CD14-positive monocyte (primary cell): Measurements from ENCODE around the gene KDM2A. TPM values are rescaled to one million over a fixed set of nuclear protein-coding genes. Genes with fewer than 3 reads are reported as not detected.

Source experiments
- DNase-seq, 3 donors: peaks; one replicate each; pipeline ENCODE4 v3.0.0-alpha.2; 2011 to 2022
- H2AFZ ChIP-seq: 2 replicates; pipeline ENCODE4 v1.6.0; 2012; ENCODE audit warnings: mild to moderate bottlenecking, low read depth, low read length, inconsistent platforms; ENCODE audit not compliant: insufficient read depth, poor library complexity, severe bottlenecking
- H3K27ac ChIP-seq, 2 donors: 1 replicate in 1 of 2; 2 replicates in 1 of 2; pipeline ENCODE4 v1.5.1; 2012 to 2013; ENCODE audit warnings: low read length in 2 of 2, control low read depth in 1 of 2, inconsistent platforms in 1 of 2, low read depth in 1 of 2, mild to moderate bottlenecking in 1 of 2
- H3K27me3 ChIP-seq, 2 donors: one replicate each; pipeline versions ENCODE4 v1.6.0 to v1.6.1; 2011 to 2013; ENCODE audit warnings: low read length in 2 of 2; ENCODE audit not compliant: control insufficient read depth in 2 of 2, insufficient read depth in 2 of 2
- H3K36me3 ChIP-seq, 2 donors: replicated peaks in 1 of 2; 1 replicate in 1 of 2; 2 replicates in 1 of 2; pipeline versions ENCODE4 v1.5.1 to v1.6.1; 2012 to 2013; ENCODE audit warnings: low read length in 2 of 2, control low read depth in 1 of 2, inconsistent platforms in 1 of 2, mild to moderate bottlenecking in 1 of 2; ENCODE audit not compliant: insufficient read depth in 2 of 2, control insufficient read depth in 1 of 2
- H3K4me1 ChIP-seq, 2 donors: 1 replicate in 1 of 2; 2 replicates in 1 of 2; pipeline versions ENCODE4 v1.5.1 to v1.6.1; 2012 to 2013; ENCODE audit warnings: low read length in 2 of 2, control low read depth in 1 of 2, inconsistent platforms in 1 of 2, mild to moderate bottlenecking in 1 of 2, moderate library complexity in 1 of 2; ENCODE audit not compliant: insufficient read depth in 2 of 2, control insufficient read depth in 1 of 2
- H3K4me2 ChIP-seq: replicated peaks from 2 replicates; pipeline ENCODE3; 2012; ENCODE audit warnings: low read length, moderate library complexity, mild to moderate bottlenecking; ENCODE audit not compliant: poor library complexity, severe bottlenecking; ENCODE audit errors: extremely low read depth
- H3K4me3 ChIP-seq, 3 experiments: fragments of 200-600 bp in 1 of 3; sonication (generic) in 1 of 3; replicated peaks in 1 of 3; 1 replicate in 2 of 3; 2 replicates in 1 of 3; pipeline ENCODE4 v1.5.1; 2011 to 2013; ENCODE audit warnings: low read length in 3 of 3, mild to moderate bottlenecking in 3 of 3, control low read depth in 2 of 3, low read depth in 2 of 3, inconsistent platforms in 1 of 3, moderate library complexity in 1 of 3
- H3K79me2 ChIP-seq: 2 replicates; pipeline ENCODE4 v1.6.0; 2012; ENCODE audit warnings: mild to moderate bottlenecking, control low read depth, inconsistent platforms, low read length, moderate library complexity; ENCODE audit not compliant: insufficient read depth
- H3K9ac ChIP-seq: 2 replicates; pipeline ENCODE4 v1.6.0; 2017; ENCODE audit warnings: low read length, mild to moderate bottlenecking; ENCODE audit not compliant: insufficient read depth, poor library complexity, severe bottlenecking
- H3K9me3 ChIP-seq, 2 donors: replicated peaks in 1 of 2; 1 replicate in 1 of 2; 2 replicates in 1 of 2; pipeline versions ENCODE4 v1.5.1 to v1.6.1; 2012 to 2013; ENCODE audit warnings: low read length in 2 of 2, control low read depth in 1 of 2; ENCODE audit not compliant: control insufficient read depth in 1 of 2, insufficient read depth in 1 of 2
- H4K20me1 ChIP-seq: 2 replicates; pipeline ENCODE4 v1.6.0; 2012; ENCODE audit warnings: mild to moderate bottlenecking, low read length, control low read depth, moderate library complexity; ENCODE audit not compliant: insufficient read depth
- H3K27ac Mint-ChIP-seq, 7 donors: one replicate each; pipeline ENCODE4 v1.8.0; 2020; ENCODE audit warnings: mild to moderate bottlenecking in 7 of 7, mixed read lengths in 7 of 7, moderate library complexity in 6 of 7, inconsistent platforms in 2 of 7
- H3K27me3 Mint-ChIP-seq, 3 donors: one replicate each; pipeline ENCODE4 v1.8.0; 2021 to 2022; ENCODE audit warnings: low read depth in 3 of 3, mild to moderate bottlenecking in 3 of 3, mixed read lengths in 3 of 3, moderate library complexity in 3 of 3, inconsistent platforms in 1 of 3
- H3K36me3 Mint-ChIP-seq, 2 donors: one replicate each; pipeline ENCODE4 v1.8.0; 2020; ENCODE audit warnings: mixed read lengths in 2 of 2, inconsistent platforms in 1 of 2, mild to moderate bottlenecking in 1 of 2
- H3K4me1 Mint-ChIP-seq: one replicate; pipeline ENCODE4 v1.8.0; 2020; ENCODE audit warnings: mild to moderate bottlenecking, mixed read lengths
- H3K4me3 Mint-ChIP-seq, 2 donors: one replicate each; pipeline ENCODE4 v1.8.0; 2020; ENCODE audit warnings: mild to moderate bottlenecking in 2 of 2, mixed read lengths in 2 of 2, moderate library complexity in 1 of 2
- H3K9me3 Mint-ChIP-seq, 7 donors: one replicate each; pipeline ENCODE4 v1.8.0; 2020 to 2022; ENCODE audit warnings: mixed read lengths in 7 of 7, mild to moderate bottlenecking in 6 of 7, moderate library complexity in 6 of 7, inconsistent platforms in 2 of 7
- WGBS: methylation state at CpG from one replicate; pipeline ENCODE4 v1.1.5; 2013; ENCODE audit warnings: missing lambda C conversion rate; ENCODE audit not compliant: insufficient coverage; 5-methylcytosine and 5-hydroxymethylcytosine counted together
- intact Hi-C, 2 donors: fragments of 100-400 bp; cut with micrococcal nuclease; formaldehyde crosslinking; loops; one replicate each; pipeline versions ENCODE4 v1.15.0 to v1.15.1; 2023
- polyA plus RNA-seq, 3 donors: library from polyadenylated mRNA; depleted of rRNA in 1 of 3; unstranded in 2 of 3; stranded (reverse) in 1 of 3; fragments of 300-500 nt in 2 of 3; fragments of >200 nt in 1 of 3; fragmentation: Illumina TruSeq in 2 of 3; gene quantifications; 1 replicate in 2 of 3; 2 replicates in 1 of 3; pipeline ENCODE4 v1.2.3, GENCODE V29; 2012 to 2021
- TF ChIP-seq, protein P1 (sequence below): fragments of 200-600 bp; IDR thresholded peaks from one replicate; pipeline ENCODE4 v1.8.0; 2022; ENCODE audit warnings: antibody characterized with exemption, mild to moderate bottlenecking

KDM2A gene
- polyA plus RNA-seq, 3 donors, result 2.6 to 98.9 (median 3.9) TPM

GRCh38 chr11:67271541-67272284 lies 152.7 kb downstream of the KDM2A start:
- Histone ChIP-seq H3K9ac (peak overlapping the region; percentile 58), H3K36me3 (peaks cover 56% of the 10 kb centered on the region in 2 donors)
- DNase-seq, result peak in 2 of 3 donors; percentile 58 to 86

More at GRCh38 chr11:67271541-67272284, 152.7 kb downstream of the KDM2A start:
- Histone ChIP-seq H3K27me3 (no peaks in the 10 kb centered on the region), H3K9me3 (no peaks in the 10 kb centered on the region), H2AFZ (no peak overlapping the region), H3K27ac (peak overlapping the region; percentile 92 to 99), H3K4me3 (peak overlapping the region; percentile 75 to 98 (median 97)), H3K4me1 (peaks cover 84 to 95% of the 10 kb centered on the region in 2 donors), H3K79me2 (peaks cover 100% of the 10 kb centered on the region), H4K20me1 (peaks cover 94% of the 10 kb centered on the region), H3K4me2 (peak overlapping the region; percentile 93)
- 2% methylated on average over 16 of the region's 19 CpGs for WGBS
- Mint-ChIP-seq H3K27ac (peak overlapping the region; percentile 90 to 99 (median 95)), H3K9me3 (peaks cover 0 to 2% (median 2%) of the 10 kb centered on the region in 7 donors), H3K4me1 (peaks cover 89% of the 10 kb centered on the region), H3K36me3 (peaks cover 60 to 93% of the 10 kb centered on the region in 2 donors), H3K4me3 (peak overlapping the region; percentile 98), H3K27me3 (peaks cover 0 to 5% (median 5%) of the 10 kb centered on the region in 3 donors)
- intact Hi-C loops, result loop anchor here (5.0 to 10.0 kb wide), 2 partner anchors 101 to 233 kb away; partner anchors contain the start of genes CDK2AP2 (in 1 of the 2), CLCF1 (in 1 of the 2) and PITPNM1 (in 1 of the 2)
- TF ChIP-seq, protein P1, sequence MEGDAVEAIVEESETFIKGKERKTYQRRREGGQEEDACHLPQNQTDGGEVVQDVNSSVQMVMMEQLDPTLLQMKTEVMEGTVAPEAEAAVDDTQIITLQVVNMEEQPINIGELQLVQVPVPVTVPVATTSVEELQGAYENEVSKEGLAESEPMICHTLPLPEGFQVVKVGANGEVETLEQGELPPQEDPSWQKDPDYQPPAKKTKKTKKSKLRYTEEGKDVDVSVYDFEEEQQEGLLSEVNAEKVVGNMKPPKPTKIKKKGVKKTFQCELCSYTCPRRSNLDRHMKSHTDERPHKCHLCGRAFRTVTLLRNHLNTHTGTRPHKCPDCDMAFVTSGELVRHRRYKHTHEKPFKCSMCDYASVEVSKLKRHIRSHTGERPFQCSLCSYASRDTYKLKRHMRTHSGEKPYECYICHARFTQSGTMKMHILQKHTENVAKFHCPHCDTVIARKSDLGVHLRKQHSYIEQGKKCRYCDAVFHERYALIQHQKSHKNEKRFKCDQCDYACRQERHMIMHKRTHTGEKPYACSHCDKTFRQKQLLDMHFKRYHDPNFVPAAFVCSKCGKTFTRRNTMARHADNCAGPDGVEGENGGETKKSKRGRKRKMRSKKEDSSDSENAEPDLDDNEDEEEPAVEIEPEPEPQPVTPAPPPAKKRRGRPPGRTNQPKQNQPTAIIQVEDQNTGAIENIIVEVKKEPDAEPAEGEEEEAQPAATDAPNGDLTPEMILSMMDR, result no peak
